Cardiac septum (tissue), 1 donor: Measurements from ENCODE around the gene OSBPL3. TPM values are rescaled to one million over a fixed set of nuclear protein-coding genes. Genes with fewer than 3 reads are reported as not detected.

Source experiments
- DNase-seq: peaks from one replicate; pipeline ENCODE4 v3.0.0-alpha.2; 2020; ENCODE audit warnings: low spot score
- intact Hi-C: fragments of 100-400 bp; cut with DNase I; formaldehyde crosslinking; loops from one replicate; pipeline ENCODE4 v1.14.0; 2022
- total RNA-seq: library from RNA; stranded (reverse); fragmentation: NEBNext Ultra II Directional; extraction: Animal tissue kit (Norgen Biotek cat#: 25700); gene quantifications from one replicate; pipeline ENCODE4 v1.2.1, GENCODE V29; 2021
- donor health status: DM: no; HTN: no; CAD: no.

Gene OSBPL3
- total RNA-seq, 1 donor from 2014 or later, result 2.4 TPM

DNA sequence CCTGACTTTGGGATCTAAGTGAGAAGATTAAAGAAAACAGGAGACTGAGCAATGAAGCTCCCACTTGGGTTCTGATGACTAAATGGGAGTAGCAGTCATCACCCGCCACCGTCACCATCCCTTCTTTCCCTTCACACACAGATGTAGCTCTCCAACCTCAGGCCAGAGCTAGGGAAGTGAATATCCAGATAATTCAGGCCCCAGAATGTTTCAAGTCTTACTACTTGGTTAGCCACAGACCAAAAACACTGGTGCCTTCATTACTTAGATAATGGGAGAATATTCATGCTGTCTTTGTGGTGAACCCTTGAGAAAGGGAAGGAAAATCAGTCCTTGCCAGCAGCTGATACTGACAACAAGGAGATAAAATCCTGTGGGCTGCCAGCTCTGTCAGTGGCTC is 100.7 kb downstream of the OSBPL3 start:
- intact Hi-C loops, result no loop called here
- no peak for DNase-seq

DNA sequence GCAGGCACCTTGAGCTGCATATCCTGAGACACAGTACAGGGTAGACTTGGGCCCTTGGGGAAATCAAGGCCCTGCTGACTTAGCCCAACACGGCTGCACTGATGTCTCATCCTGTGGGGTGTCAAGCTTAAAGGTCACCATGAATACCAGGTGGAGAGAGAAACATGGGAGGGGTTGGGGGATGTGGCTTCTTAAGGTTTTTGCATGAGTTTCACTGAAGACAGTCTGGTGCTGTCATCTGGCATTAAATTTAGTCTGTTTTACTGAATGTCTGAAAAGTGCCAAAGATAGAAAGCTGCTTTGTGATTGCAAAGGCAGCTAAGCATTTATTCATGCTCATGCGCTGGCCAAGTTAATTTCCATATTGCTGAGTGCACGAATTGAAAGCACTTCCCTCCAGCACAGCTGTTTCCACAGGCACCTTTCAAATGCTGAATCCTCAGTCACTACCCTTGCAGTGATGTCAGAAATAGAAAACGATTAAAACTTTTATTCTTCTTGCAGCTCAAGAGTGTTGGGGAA is 102.1 kb downstream of the OSBPL3 start:
- no peak for DNase-seq

DNA sequence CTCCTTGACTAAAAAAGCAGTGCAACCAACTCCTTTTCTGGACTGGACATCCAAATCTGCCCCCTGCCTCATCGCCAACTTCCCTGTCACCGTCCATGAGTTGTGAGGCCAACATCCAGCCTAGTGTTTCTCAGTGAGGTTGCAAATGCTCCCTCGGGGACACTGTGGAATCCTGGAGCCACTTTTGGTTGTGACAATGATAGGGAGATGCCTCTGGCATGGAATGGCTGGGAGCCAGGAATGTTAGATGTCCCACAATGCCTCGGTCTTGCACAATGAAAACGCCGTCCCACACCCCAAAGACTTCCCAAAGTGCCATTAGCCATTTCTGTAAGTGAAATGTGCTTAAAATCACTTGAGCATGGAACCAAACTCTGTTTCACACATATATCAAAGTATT is 105.2 kb downstream of the OSBPL3 start:
- intact Hi-C loops, result no loop called here
- no peak for DNase-seq

More for the DNA sequence above, 102.1 kb downstream of the OSBPL3 start:
- intact Hi-C loops, result no loop called here

DNA sequence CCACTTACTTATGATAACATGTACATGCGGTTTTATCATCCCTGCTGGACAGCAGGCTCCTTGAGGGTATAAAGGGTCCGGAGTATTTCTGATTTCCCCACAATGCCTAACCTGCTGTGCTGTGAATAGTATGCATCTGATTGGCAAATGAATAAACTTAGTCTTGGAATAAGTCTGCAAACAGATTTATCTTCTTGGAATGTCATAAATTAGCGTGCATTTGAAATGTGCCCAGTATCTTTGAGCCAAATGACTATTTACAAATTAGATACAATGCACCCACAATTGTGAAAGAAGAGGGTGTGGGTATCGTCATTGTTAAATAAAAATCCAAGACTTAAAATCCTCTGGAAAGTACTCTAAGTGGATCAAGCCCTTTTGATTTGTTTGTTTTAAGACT is 106.0 kb downstream of the OSBPL3 start:
- DNase-seq, result no peak
- intact Hi-C loops, result no loop called here

DNA sequence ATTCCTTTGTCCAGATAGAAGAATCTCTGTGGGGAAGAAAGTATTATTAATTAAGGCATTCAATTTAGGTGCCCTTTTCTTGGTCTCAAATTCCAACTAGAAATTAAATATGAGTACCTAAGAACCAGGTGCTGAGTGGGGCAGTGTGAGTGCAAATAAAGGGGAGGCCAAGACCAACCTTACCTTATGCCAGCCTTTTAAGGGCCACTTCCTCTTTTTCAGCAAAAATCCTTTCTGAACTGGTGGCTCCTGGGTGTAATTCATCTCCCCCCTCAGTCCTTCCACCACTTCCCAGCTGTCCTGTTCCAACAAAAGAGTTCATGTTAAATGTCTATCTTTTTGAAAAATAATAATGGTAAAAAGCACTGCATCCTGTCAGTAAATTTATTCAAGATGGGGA is 108.2 kb downstream of the OSBPL3 start:
- intact Hi-C loops, result no loop called here

DNA sequence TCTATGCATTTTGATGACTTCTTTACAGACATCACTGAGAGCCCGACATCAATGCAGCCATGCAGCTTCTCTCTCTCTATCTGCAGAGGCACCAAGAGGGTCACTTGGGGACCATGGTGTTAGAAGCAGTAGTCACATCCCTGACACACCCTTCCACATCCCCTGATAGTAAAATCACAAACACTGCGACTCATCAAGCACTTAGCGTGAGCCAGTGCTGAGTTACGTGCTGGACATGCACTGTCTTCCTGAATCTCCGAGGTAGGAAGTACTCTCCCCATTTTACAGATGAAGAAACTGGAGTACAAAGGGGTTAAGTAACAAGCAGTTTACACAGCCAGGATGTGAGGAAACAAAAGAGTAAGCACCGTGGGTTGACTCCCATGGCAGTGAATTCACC is 109.2 kb downstream of the OSBPL3 start:
- intact Hi-C loops, result no loop called here
- DNase-seq, result no peak

More for the DNA sequence above, 108.2 kb downstream of the OSBPL3 start:
- no peak for DNase-seq

DNA sequence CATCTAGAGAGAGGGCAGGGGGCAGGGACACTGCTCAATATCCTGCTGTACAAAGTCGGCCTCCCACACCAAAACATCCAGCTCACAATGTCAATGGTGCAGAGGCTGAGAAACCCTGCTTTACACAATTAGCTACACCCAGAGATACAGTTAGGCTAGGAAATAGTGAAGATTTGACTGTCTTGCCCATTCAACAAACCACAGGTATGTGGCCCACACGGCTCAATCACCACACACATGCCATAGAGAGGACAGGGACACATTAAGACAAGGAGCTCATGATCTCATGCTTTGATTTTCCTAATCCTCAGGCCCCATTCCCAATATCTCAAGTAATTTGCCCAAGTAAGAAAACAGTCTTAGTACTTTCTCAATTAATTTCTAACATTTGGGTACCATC is 110.4 kb downstream of the OSBPL3 start:
- intact Hi-C loops, result no loop called here
- no peak for DNase-seq

DNA sequence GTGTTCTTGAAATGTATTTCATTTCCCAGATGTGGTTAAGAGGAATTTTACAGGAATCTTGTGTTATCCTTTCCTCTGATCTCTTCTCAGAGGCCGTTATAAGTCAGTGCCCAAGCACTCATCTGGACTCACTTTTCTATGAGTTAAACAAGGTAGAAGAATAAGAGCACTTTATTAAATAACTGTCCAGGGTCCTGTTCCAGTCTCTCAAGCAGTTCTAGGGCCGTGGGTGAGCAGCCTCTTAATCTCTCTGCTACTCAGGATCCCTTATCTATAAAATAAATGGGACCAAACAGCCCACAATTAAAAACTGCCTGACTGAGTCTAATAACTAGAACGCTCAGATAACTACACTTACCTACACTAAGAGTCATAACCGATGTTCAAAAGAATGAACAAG is 111.2 kb downstream of the OSBPL3 start:
- no peak for DNase-seq

DNA sequence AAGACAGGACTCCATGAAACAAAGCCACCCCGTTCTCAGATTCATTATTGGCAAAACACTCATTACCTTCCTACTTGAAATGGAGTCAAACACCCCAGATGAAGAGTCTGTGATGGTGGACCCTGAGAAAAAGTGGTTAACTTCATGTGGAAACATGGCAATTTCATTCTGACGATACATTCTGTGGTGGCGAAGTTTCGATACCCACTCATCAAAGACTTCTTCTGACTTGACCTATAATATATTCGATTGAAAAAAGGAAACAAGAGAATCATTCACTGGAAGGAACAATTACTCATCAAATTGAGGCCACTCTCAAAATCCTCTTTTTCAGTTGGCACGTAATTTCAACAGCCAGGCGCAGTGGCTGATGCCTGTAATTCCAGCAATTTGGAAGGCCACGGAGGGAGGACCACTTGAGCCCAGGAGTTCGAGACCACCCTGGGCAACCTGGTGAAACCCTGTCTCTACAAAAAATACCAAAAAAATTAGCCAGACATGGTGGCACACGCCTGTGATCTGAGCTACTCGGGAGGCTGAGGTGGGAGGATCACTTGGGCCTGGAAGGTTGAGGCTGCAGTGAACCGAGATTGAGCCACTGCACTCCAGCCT is 113.9 kb downstream of the OSBPL3 start:
- intact Hi-C loops, result no loop called here
- DNase-seq, result no peak

More for the DNA sequence above, 111.2 kb downstream of the OSBPL3 start:
- intact Hi-C loops, result no loop called here

DNA sequence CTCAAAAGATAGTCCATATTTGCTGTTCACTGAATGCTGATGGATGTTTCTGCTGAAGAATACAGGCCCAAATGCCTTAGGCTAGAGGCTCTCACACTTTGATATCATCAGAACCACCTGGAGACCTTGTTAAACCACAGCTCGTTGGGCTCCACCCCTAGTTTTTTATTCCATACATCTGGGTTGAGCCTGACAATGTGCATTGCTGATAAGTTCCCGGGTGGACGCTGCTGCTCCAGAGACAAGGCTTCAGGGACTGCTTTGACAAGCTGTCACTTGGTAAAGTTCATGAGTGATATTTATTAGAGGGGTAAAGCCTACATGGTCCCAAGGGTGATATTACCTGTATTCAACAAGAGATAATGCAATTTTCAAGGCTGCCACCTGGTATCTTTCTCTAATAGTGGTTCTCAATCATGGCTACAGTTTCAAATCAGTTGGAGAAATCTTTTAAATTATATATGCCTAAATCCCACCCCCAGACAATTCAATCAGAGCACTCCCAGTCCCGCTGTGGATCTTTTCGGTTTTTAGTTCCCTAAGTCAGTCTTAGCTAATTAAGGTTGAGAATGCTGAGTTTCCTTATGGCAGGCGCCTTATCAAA is 115.7 kb downstream of the OSBPL3 start:
- DNase-seq, result no peak
- intact Hi-C loops, result no loop called here

DNA sequence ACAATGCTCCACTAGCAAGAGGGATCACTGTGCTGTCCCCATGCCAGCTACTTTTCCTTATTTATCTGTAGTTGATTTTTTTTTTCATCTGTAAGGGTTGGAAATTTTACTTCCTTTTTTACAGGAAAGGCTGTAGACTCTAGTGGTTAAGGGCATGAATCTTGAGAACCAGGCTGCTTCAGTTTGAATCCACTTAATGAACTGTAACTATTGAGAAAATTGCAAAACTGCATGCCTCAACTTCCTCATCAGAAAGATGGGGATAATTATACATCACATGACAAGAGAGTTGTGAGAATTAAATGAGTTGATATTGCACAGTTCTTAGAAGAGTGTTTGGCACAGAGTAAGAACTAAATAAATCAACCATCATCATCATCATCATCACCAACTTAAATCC is 116.4 kb downstream of the OSBPL3 start:
- intact Hi-C loops, result no loop called here
- DNase-seq, result no peak

DNA sequence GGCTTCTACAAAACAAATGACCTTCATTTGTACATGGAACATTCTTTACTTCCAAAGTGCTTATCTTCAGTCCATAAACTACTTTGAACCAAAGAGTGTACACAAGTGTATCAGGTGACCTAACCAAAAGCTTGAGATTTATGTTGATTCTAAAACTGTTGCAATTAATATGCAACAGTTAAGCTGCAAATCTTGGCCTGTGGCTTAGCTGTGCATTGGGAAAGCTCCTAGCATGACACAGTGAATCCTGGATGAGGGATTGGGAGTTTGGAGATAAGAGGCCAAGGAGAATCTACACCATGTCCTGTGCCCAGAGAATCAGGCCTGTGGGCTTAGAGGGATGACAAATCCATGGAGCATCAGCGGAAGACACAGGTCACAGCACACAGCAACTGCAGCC is 117.5 kb downstream of the OSBPL3 start:
- intact Hi-C loops, result no loop called here
- DNase-seq, result no peak

DNA sequence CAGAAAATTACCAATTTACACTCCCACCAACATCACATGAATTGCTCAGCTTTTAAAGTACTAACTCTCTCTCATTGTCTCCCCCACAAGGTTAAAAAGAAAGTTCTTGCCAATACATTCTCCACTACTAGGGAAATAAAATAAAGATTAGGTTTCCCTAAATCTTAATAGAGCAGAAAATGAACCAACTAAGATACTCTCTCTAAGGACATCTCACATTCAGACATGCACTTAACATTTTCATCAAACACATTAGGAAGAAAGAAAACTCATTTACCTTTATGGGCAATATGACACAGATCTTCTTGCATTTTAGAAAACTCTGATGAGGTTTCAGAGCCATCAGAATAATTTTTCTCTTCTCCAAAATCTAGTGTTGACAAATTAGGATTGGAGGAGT is 118.6 kb downstream of the OSBPL3 start:
- no peak for DNase-seq
- intact Hi-C loops, result no loop called here

DNA sequence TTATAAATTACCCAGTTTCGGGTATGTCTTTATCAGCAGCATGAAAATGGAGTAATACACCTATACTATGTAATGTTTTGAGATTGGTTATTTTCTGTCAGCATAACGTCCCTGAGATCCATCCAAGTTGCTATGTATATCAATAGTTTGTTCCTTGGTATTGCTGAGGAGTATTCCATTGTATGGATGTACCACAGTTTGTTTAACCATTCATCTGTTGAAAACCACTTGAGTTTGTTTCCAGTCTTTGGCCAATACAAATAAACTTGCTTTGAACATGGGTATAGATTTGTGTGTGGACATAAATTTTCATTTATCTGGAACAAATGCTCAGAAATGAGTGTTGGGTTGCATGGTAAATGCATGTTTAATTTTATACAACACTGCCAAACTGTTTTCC is 119.4 kb downstream of the OSBPL3 start:
- DNase-seq, result no peak
- intact Hi-C loops, result no loop called here

DNA sequence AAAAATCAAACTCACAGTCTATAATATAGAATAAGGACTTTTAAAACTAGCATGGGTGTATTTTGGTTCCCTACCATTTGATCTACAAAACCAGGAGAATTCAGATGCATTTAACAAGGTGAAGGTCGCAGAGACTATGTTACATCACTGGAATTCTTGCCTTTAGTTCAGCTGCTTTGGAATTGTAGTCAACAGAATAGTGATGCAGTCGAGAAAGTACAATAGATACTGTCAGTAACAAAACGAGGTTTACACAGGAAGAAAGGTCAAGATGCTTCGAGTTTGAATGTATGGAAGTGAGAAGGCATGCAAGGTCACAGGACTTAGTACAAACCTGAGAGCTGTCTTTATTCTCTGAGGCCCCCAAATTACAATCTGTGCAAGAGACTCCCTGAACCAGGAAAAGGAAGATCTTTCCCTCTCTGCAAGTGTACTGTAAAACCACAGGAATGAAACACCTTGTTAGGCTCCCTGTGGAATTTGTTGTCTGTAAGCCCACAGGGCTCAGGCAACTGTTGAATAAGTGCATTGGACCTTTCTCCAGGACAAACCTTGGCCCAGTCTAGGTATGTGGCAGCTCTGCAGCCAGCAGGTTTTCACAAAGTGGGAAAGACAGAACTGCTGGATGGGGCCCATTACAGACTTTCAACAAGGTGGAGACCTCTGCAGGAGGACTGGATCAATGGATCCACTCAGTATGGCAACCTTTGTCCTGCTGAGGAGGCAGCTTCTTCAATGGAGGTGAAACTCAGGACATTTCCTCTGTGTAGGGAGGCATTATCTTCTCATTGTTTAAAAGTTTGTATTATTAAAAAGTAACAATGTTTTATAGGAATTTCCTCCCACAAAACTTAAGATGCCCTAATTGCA is 121.6 kb downstream of the OSBPL3 start:
- intact Hi-C loops, result no loop called here
- no peak for DNase-seq

DNA sequence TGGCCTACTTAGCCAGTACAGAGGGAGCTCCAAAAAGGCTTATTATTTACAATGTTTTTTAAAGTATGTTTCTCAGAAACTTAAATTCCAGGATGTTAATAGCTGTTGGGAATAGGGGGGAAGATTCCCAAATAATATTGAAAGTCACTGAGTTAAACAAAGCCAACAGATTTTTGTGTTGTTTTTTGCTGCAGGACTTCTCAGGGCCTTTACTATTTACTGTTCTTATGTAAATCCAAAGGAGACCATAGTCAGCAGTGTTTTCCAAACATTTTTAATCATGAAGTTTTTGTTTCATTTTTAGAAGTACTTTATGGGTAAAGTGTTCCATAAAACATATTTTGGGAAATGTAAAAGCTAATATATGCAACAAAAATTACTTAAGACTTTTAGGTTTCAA is 122.4 kb downstream of the OSBPL3 start:
- intact Hi-C loops, result no loop called here
- DNase-seq, result no peak

DNA sequence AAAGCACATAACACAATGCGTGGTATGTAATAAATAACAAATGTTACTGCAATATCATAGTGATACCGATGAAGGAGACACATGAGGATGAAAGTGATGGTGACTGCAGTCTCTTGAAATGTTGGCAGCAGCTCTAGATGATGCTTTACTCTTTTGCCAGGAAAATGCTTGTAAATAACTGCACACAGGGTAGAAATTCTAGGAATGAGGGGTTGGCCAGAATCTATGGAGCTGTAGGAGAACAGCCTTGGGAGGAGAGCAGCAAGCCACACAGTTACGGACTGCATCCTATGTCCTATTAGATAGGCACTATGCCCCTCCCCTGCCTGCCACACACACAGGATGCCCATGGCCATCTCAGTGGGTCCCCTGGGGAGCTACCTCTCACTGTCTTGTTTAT is 125.1 kb downstream of the OSBPL3 start:
- no peak for DNase-seq
- intact Hi-C loops, result no loop called here

DNA sequence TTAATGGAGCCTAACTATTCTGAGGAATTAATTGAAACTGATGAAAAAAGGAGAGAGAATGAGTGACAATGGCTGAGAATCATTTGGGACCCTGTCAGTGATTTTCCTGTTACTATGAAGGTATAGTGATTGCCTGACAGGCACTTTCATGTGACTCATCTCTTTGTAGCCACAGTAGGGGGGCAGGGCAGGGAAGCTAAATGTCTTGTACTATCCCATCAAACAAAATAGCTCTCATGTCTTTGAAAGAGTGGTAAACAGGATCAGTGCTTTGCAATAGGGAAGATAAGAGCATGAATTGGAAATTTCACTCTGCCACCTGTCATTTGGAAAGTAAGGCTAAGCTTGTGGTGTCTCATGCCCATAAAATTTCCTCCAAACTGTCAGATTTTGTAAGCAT is 128.2 kb downstream of the OSBPL3 start:
- intact Hi-C loops, result no loop called here
- no peak for DNase-seq

DNA sequence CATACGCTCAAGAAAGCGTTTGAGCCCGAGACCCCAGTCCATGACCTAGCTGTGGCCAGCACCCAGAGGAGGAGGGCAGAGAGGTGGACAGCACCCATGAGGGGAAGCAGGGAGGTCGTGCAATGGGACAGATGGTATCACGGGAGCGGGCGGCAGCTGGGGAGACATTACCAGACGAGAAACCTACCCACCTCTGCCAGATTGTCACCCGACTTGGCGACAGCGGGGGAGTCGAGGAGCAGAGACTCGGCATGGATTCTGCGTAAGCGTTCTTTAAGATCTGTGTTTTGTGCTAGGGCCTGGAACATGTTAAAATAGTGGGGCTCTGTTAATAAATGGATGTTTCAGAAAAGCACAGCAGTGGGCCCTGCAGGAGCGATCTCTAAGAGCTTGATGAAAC is 131.1 kb downstream of the OSBPL3 start:
- DNase-seq, result no peak
- intact Hi-C loops, result no loop called here

DNA sequence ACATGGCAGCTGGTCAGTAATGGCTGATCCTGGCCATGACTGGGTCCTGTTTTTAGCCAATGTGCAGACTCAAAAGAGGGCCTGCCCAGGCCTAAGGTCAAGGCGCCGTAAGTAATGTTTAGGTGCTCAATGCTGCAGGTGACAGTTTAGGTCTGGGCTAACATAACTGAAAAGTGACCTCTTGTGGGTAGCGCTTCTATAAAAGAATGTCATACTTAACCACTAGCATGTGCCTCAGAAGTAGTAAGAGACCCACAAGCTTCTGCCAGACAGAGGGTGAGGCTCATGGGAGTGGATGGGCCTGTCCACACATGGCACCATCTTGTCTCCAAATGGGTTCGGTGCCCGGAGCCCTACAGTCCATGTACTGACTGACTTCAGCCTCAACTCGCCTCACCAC is 132.2 kb downstream of the OSBPL3 start:
- intact Hi-C loops, result no loop called here
- DNase-seq, result no peak
